Endothelial cell of umbilical vein (primary cell): ENCODE measurements around the gene BOLA2B. TPM values are rescaled to one million over a fixed set of nuclear protein-coding genes. Genes with fewer than 3 reads are reported as not detected.
A peak's percentile ranks its signal among the peaks of the same experiment; 100 is the strongest.
"Not testable (repeated sequence)": the region's sequence is repeated elsewhere in the genome, so short reads cannot be mapped to it uniquely, and the experiment has no call there.

Experiments
- BruUV-seq: library from RNA; stranded (reverse); fragments of 400-500 nt; replicated peaks from 2 replicates; lab custom pipeline; 2021; lab: Mats Ljungman, UMichigan
- CTCF ChIA-PET: fragments of 300-600, 350-600 bp; sonication (Branson Sonifier 250); formaldehyde crosslinking; loops from one replicate; lab custom pipeline; 2021; ENCODE audit warnings: antibody characterized with exemption, inconsistent platforms; lab: Charles Lee
- POLR2A ChIA-PET: fragments of 300-600, 350-600 bp; sonication (Branson Sonifier 250); formaldehyde crosslinking; loops from one replicate; lab custom pipeline; 2021; ENCODE audit warnings: antibody characterized with exemption, inconsistent platforms; lab: Charles Lee
- DNase-seq: peaks from one replicate; pipeline ENCODE4 v3.0.0-alpha.2; 2011; ENCODE audit warnings: low read depth, low spot score
- FAIRE-seq: peaks from 2 replicates; lab custom pipeline; 2011; peaks lifted over from hg19 to GRCh38; lab: Jason Lieb, UNC
- H2AFZ ChIP-seq: 2 replicates; pipeline ENCODE4 v1.6.0; 2012; ENCODE audit warnings: low read depth, low read length, control low read depth, inconsistent platforms
- H3K27ac ChIP-seq: 2 replicates; pipeline ENCODE4 v1.5.1; 2011; ENCODE audit warnings: low read depth, mild to moderate bottlenecking, control low read depth, low read length, moderate library complexity; ENCODE audit not compliant: insufficient read depth
- H3K27me3 ChIP-seq, 2 experiments: 2 replicates each; pipeline versions ENCODE4 v1.6.0 to v1.6.1; 2011; ENCODE audit warnings: low read length in 2 of 2, mixed read lengths in 1 of 2; ENCODE audit not compliant: control insufficient read depth in 2 of 2, insufficient read depth in 2 of 2
- H3K36me3 ChIP-seq, 2 experiments: 2 replicates in 1 of 2; 3 replicates in 1 of 2; pipeline ENCODE4 v1.5.1; 2011; ENCODE audit warnings: low read length in 2 of 2, mild to moderate bottlenecking in 1 of 2, moderate library complexity in 1 of 2; ENCODE audit not compliant: control insufficient read depth in 2 of 2, insufficient read depth in 2 of 2; ENCODE audit errors: extremely low read depth in 1 of 2
- H3K4me1 ChIP-seq: 3 replicates; pipeline ENCODE4 v1.5.1; 2011; ENCODE audit warnings: mild to moderate bottlenecking, low read length; ENCODE audit not compliant: control insufficient read depth, insufficient read depth; ENCODE audit errors: extremely low read depth
- H3K4me2 ChIP-seq: 2 replicates; pipeline ENCODE4 v1.6.1; 2011; ENCODE audit warnings: low read length, control low read depth, mixed read lengths; ENCODE audit not compliant: insufficient read depth
- H3K4me3 ChIP-seq, 3 experiments: fragments of 200-600 bp in 1 of 3; sonication (generic), shearing (Covaris generic) in 1 of 3; replicated peaks in 1 of 3; 2 replicates each; pipeline ENCODE4 v1.5.1; 2011 to 2016; ENCODE audit warnings: control low read depth in 3 of 3, low read length in 3 of 3, mild to moderate bottlenecking in 2 of 3, inconsistent platforms in 1 of 3, low read depth in 1 of 3, moderate library complexity in 1 of 3; ENCODE audit not compliant: insufficient read depth in 1 of 3
- H3K79me2 ChIP-seq: 2 replicates; pipeline ENCODE4 v1.6.0; 2012; ENCODE audit warnings: low read length, inconsistent platforms; ENCODE audit not compliant: control insufficient read depth, insufficient read depth
- H3K9ac ChIP-seq: replicated peaks from 2 replicates; pipeline ENCODE3; 2011; ENCODE audit warnings: low read length, control low read depth; ENCODE audit not compliant: insufficient read depth; ENCODE audit errors: extremely low read depth
- H3K9me1 ChIP-seq: replicated peaks from 3 replicates; pipeline ENCODE4 v1.6.0; 2011; ENCODE audit warnings: mild to moderate bottlenecking, low read length; ENCODE audit not compliant: control insufficient read depth, insufficient read depth; ENCODE audit errors: extremely low read depth
- H3K9me3 ChIP-seq: replicated peaks from 2 replicates; pipeline ENCODE4 v1.5.1; 2012; ENCODE audit warnings: low read length, inconsistent platforms; ENCODE audit not compliant: control insufficient read depth, insufficient read depth
- H4K20me1 ChIP-seq: replicated peaks from 2 replicates; pipeline ENCODE3; 2011; ENCODE audit warnings: mild to moderate bottlenecking, low read length; ENCODE audit not compliant: control insufficient read depth, insufficient read depth; ENCODE audit errors: extremely low read depth
- dilution Hi-C: fragments of 300-500 bp; cut with MboI; formaldehyde crosslinking; loops from one replicate; pipeline ENCODE4 v1.15.0; 2019; ENCODE audit warnings: low sequenced_read_pairs; ENCODE audit not compliant: extremely low pct_ligation_motif_present
- intact Hi-C: fragments of 100-400 bp; cut with micrococcal nuclease; formaldehyde crosslinking; loops from one replicate; pipeline ENCODE4 v1.10.0; 2022
- polyA plus RNA-seq, 4 experiments: library from polyadenylated mRNA; depleted of rRNA in 3 of 4; stranded (reverse) in 3 of 4; unstranded in 1 of 4; fragments of >200 nt; gene quantifications; 2 replicates each; pipeline versions ENCODE4 v1.2.1 to v1.2.3, GENCODE V29; 2011 to 2012; ENCODE audit warnings: missing spikeins in 1 of 4
- total RNA-seq: library from RNA; stranded (reverse); gene quantifications from 2 replicates; pipeline ENCODE4 v1.2.3, GENCODE V29; 2021

The BOLA2B gene
- total and polyA plus RNA-seq, 2 donors (not counting 3 experiments of a cell fraction or from before 2014, with no cell fraction given) = 161 to 354 TPM

- POLR2A ChIA-PET, H3K36me3 ChIP-seq, BruUV-seq, dilution Hi-C loops, H3K4me2 ChIP-seq, H3K9me3 ChIP-seq, H3K9me1 ChIP-seq, FAIRE-seq, H3K9ac ChIP-seq, DNase-seq, CTCF ChIA-PET, intact Hi-C loops, H3K79me2 ChIP-seq, H3K27me3 ChIP-seq, H4K20me1 ChIP-seq, H3K4me1 ChIP-seq, H2AFZ ChIP-seq, H3K27ac ChIP-seq, H3K4me3 ChIP-seq: not testable (repeated sequence)
These were observed 5.6 kb upstream of the BOLA2B start, which contains the start of gene SULT1A3 for GRCh38 chr16:30199049-30199448. Gene SULT1A3 (plus strand): TSS chr16:30199255. CDS start chr16:30200729, 1,474 bp downstream.

GRCh38 chr16:30197001-30197400 lies 3.5 kb upstream of the BOLA2B start:
- H3K79me2 ChIP-seq, H2AFZ ChIP-seq, H3K9ac ChIP-seq, H3K4me3 ChIP-seq, FAIRE-seq, H4K20me1 ChIP-seq, POLR2A ChIA-PET, dilution Hi-C loops, H3K4me1 ChIP-seq, BruUV-seq, H3K27me3 ChIP-seq, H3K4me2 ChIP-seq, CTCF ChIA-PET, intact Hi-C loops, DNase-seq, H3K9me1 ChIP-seq, H3K36me3 ChIP-seq, H3K27ac ChIP-seq, H3K9me3 ChIP-seq: not testable (repeated sequence)

- POLR2A ChIA-PET, H3K4me2 ChIP-seq, dilution Hi-C loops, CTCF ChIA-PET, BruUV-seq, H3K9ac ChIP-seq, DNase-seq, intact Hi-C loops, H4K20me1 ChIP-seq, H3K4me1 ChIP-seq, H2AFZ ChIP-seq, FAIRE-seq, H3K36me3 ChIP-seq, H3K27me3 ChIP-seq, H3K9me1 ChIP-seq, H3K9me3 ChIP-seq, H3K79me2 ChIP-seq, H3K27ac ChIP-seq: not testable (repeated sequence)
- H3K4me3 ChIP-seq = peak overlapping the region in 1 of 3 experiments; percentile 28
These were observed 883 bp upstream of the BOLA2B start for GRCh38 chr16:30194172-30194925.

- H3K9me3 ChIP-seq, H3K79me2 ChIP-seq, CTCF ChIA-PET, H4K20me1 ChIP-seq, H3K36me3 ChIP-seq, H3K4me1 ChIP-seq, H3K4me3 ChIP-seq, H3K4me2 ChIP-seq, intact Hi-C loops, POLR2A ChIA-PET, H3K27ac ChIP-seq, H3K9ac ChIP-seq, FAIRE-seq, H3K27me3 ChIP-seq, H3K9me1 ChIP-seq, dilution Hi-C loops, H2AFZ ChIP-seq, DNase-seq: not testable (repeated sequence)
- BruUV-seq = TSS peak; percentile 60
These were observed 368 bp downstream of the BOLA2B start for GRCh38 chr16:30193098-30193497.
